ENCODE measurements around the gene SLIT1. TPM values are rescaled to one million over a fixed set of nuclear protein-coding genes. Genes with fewer than 3 reads are reported as not detected.

Gene SLIT1
- total and polyA plus RNA-seq, 2 of the 8 experiments (the other 6 are each of a cell fraction or from before 2014, with no cell fraction given), result 0.70 to 0.88 TPM

GRCh38 chr10:97228130-97228774 is 42.5 kb upstream of the SLIT1 start:
- H3K4ac ChIP-seq (replicated peaks; ENCODE audit: insufficient read length, low read depth, low read length), result no peak overlapping the region
- no peak overlapping the region for H4K5ac ChIP-seq (ENCODE audit: insufficient read length, low read depth, low read length)
- H2AFZ ChIP-seq (ENCODE audit: low read length), result no peak overlapping the region
- no peaks in the 10 kb centered on the region; the same call in 1 of the 2 replicates for H3K79me1 ChIP-seq (ENCODE audit: low read depth, low read length)
- peaks cover 0 to 2% of the 10 kb centered on the region in 2 experiments for H4K20me1 ChIP-seq (replicated peaks in 1 of 2; ENCODE audit: control insufficient read depth in 1 of 2, insufficient read depth in 2 of 2, low read length in 2 of 2)
- FAIRE-seq (no peak), DNase-seq (ENCODE audit: low read depth in 1 of 2, low spot score in 2 of 2) (no peak)
- H2BK120ac ChIP-seq (replicated peaks; ENCODE audit: low read depth, low read length), result no peak overlapping the region
- no peak overlapping the region for H2BK12ac ChIP-seq (ENCODE audit: low read depth, low read length)
- no peak overlapping the region for H3K56ac ChIP-seq (replicated peaks; ENCODE audit: insufficient read length, low read depth, low read length)
- H2BK20ac ChIP-seq (ENCODE audit: low read length), result no peak overlapping the region
- no peak overlapping the region for H2BK5ac ChIP-seq (ENCODE audit: low read depth, low read length)
- no peak overlapping the region for H3K4me2 ChIP-seq (ENCODE audit: insufficient read depth in 1 of 2, low read depth in 2 of 2, low read length in 2 of 2)
- no peak overlapping the region for H3K14ac ChIP-seq (ENCODE audit: insufficient read length)
- no peak overlapping the region for H3K23ac ChIP-seq (ENCODE audit: insufficient read length)
- POLR2A ChIA-PET (ENCODE audit: partially characterized antibody), result no interaction called here
- no peak overlapping the region for H3K4me3 ChIP-seq (ENCODE audit: extremely low read depth in 1 of 4, insufficient read depth in 2 of 4, low read depth in 3 of 4, low read length in 4 of 4)
- no peak overlapping the region for H3K18ac ChIP-seq (ENCODE audit: extremely low read depth, low read length)
- H4K8ac ChIP-seq (ENCODE audit: extremely low read depth, insufficient read depth, low read length), result no peak overlapping the region
- H3K4me1 ChIP-seq (replicated peaks in 1 of 4; ENCODE audit: control insufficient read depth in 3 of 4, insufficient read depth in 4 of 4, low read length in 3 of 4), result no peaks in the 10 kb centered on the region
- WGBS, 2 experiments (ENCODE audit: extremely low coverage in 1 of 2, insufficient coverage in 1 of 2, insufficient read length in 1 of 2, insufficient replicate concordance in 2 of 2, low coverage in 1 of 2, low lambda C conversion rate in 2 of 2, missing lambda C conversion rate in 1 of 2), result 91% methylated on average over 3 of the region's 3 CpGs; no CpG with 5 or more reads in 1 of the 2 experiments
- H4K91ac ChIP-seq (replicated peaks; ENCODE audit: insufficient read length, low read length), result no peak overlapping the region
- no peak overlapping the region for H3K9ac ChIP-seq (replicated peaks in 1 of 4; ENCODE audit: extremely low read depth in 1 of 4, low read depth in 3 of 4, low read length in 3 of 4)
- no peak overlapping the region for H2AK5ac ChIP-seq (ENCODE audit: low read depth, low read length)
- H3K27ac ChIP-seq (ENCODE audit: low read depth, low read length), result no peak overlapping the region
- H3K27me3 ChIP-seq (replicated peaks in 1 of 4; ENCODE audit: control insufficient read depth in 3 of 4, extremely low read depth in 1 of 4, insufficient read depth in 3 of 4, low read length in 3 of 4), result no peaks in the 10 kb centered on the region
- no peak overlapping the region for H2BK15ac ChIP-seq (ENCODE audit: low read length)
- CTCF ChIA-PET (ENCODE audit: partially characterized antibody), result interaction anchor here (0.7 to 44.6 kb wide), 3 partner anchors 9 to 144 kb away, joined by 3 to 1348 read pairs (median 5); no protein-coding TSS in a partner anchor
- peaks cover 3 to 15% (median 6%) of the 10 kb centered on the region in 4 experiments; a peak in 4 of 8 replicates for H3K36me3 ChIP-seq (ENCODE audit: control insufficient read depth in 2 of 4, insufficient read depth in 4 of 4, low read length in 3 of 4)
- H3K9me3 ChIP-seq (ENCODE audit: insufficient read depth in 2 of 2, low read depth in 1 of 2, low read length in 1 of 2), result no peaks in the 10 kb centered on the region
- no peaks in the 10 kb centered on the region for H3K23me2 ChIP-seq (ENCODE audit: low read depth, low read length)
- H3K79me2 ChIP-seq (ENCODE audit: control insufficient read depth in 1 of 2, insufficient read depth in 2 of 2, low read length in 2 of 2), result no peaks in the 10 kb centered on the region
- no peak for TF ChIP-seq ASH2L (IDR thresholded peaks at IDR 0.05; ENCODE audit: low read length)
- no peak for TF ChIP-seq BCL11A (IDR thresholded peaks at IDR 0.05; ENCODE audit: low read depth in 2 of 2, low read length in 2 of 2)

Measured in H1 (cell line).